OCI-LY3 (cell line): ENCODE data around the gene TOLLIP.

Experiments
- CTCF ChIP-seq: fragments of 200-600, 300-600 bp; sonication (generic); IDR thresholded peaks from 2 replicates; pipeline ENCODE4 v1.5.1; 2014; ENCODE audit warnings: antibody characterized with exemption, low read length, low read depth
- EZH2phosphoT487 ChIP-seq: fragments of 200-600 bp; shearing (Covaris generic); IDR thresholded peaks from 2 replicates; pipeline ENCODE4 v1.6.1; 2018; ENCODE audit warnings: antibody characterized with exemption, mixed run types, low read depth

GRCh38 chr11:1232883-1233321 lies 76.5 kb downstream of the TOLLIP start:
- TF ChIP-seq CTCF, result no peak
- no peak for TF ChIP-seq EZH2phosphoT487
